HG02610 (cell line): ENCODE data around the gene IL12B.
"Not testable (repeated sequence)": the region's sequence is repeated elsewhere in the genome, so short reads cannot be mapped to it uniquely, and the experiment has no call there.

Experiments
- ATAC-seq: cut with Tn5 transposase; IDR thresholded peaks from one replicate; pipeline ENCODE4 v1.9.1; 2021; ENCODE audit warnings: mild to moderate bottlenecking, moderate library complexity; ENCODE audit not compliant: unreplicated experiment

IL12B gene

DNA sequence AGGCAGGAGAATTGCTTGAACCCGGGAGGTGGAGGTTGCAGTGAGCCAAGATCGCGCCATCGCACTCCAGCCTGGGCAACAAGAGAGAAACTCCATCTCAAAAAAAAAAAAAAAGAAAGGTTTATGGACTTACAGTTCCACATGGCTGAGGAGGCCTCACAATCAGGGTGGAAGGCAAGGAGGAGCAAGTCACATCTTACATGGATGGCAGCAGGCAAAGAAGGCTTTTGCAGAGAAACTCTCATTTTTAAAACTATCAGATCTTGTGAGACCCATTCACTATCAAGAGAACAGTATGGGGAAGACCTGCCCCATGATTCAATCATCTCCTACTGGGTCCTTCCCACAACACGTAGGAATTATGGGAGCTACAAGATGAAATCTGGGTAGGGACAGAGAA lies 33.0 kb downstream of the IL12B start:
- not testable (repeated sequence) for ATAC-seq

DNA sequence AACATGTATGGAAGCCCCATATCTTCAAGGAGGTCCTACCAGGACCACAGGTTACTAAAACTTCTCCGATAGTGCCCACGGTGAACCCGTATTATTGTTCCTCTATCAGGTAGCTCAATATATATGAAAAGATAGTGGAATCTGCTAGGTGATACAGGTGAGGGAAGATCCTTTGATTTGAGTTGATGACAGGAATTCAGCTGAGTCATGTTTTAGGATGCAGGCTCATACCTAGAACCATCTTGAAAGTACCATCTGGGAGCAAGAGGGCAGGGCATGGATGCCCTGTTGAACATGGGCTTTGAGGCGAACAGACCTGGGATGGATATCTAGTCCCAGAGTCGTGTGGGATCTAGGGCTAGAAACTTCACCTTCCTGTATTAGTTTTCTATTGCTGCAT lies 35.4 kb downstream of the IL12B start:
- no peak for ATAC-seq

DNA sequence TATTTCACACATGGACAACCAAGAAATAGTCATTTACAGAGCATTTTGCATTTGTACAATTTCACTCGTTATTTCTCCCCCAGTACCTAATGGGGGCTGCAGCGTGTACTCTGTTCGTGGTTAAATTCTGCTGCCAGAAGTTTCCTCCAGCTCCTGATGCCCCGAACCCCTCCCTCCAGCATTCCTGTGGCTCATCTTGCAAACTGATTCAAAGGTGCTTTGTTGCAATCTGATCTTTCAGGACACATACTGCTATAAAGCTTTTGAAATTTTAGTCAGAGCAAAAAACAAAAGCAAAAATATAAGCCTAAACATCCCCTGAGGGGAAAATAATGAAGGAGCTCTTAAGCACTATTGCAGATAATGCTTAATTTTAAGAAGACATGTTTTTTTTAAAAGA lies 39.5 kb downstream of the IL12B start:
- no peak for ATAC-seq

DNA sequence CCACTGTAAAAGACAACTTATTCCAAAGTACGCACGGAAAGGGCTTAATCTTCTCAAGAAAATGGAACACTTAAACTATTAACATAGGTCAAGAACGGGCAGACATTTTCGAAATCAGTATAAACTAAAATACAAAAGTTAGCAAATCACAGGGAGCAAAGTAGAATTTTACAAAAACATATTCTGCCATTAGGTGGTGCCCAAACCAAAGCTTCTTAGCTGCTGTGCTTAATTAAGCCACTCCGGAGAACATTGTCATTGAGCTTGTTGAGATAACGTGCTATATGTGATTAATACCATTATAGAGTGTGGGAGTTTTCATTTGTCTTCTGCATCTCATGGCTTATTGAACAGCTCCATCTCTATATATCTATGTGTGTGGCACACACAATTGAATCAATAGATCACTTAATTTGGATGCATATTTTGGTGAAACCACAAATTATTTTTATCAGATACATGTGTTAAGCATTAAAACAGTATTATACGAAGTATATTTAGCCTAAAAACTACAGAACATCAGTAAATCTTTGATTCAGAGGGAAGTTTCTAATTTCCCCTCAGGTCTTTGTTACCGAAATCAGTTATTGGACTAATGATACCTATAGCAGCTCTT lies 43.8 kb downstream of the IL12B start:
- no peak for ATAC-seq

DNA sequence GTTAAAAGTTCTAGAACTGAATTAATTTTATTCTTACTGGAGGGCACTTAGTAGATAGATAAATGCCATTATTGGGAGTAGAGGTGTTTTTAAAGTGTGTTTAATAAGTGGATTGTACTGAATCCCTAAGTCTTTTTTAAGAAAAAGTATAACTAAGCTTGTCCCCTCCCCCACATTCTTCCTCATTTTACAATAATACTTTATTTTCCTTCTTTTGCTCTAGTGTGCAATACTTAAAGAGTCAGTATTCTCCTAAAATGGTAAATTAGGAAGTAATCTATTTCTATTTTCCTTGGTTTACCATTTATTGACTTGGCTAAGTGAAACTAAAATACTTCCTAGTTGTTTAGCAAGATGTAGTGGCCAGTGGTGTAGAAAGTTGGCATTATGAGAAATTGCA lies 55.6 kb downstream of the IL12B start:
- ATAC-seq = no peak

DNA sequence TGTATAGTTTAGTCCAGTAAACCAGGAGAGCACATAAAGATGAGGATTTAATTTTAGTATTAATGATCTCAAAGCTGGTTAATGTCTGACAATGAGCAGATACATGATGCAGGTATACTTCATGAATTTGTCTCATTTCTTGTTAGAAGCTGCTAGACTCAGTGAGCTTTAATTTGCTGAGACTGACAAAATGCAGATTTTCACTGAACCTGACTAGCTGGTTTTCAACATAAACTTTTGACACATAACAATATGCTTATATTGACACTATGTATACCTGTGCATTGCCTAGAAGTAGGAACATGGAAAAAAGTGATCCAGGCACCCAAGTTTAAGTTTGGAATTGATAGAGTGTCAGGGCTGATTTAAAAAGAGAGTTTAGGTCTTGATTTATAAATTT lies 56.4 kb downstream of the IL12B start:
- ATAC-seq = no peak

DNA sequence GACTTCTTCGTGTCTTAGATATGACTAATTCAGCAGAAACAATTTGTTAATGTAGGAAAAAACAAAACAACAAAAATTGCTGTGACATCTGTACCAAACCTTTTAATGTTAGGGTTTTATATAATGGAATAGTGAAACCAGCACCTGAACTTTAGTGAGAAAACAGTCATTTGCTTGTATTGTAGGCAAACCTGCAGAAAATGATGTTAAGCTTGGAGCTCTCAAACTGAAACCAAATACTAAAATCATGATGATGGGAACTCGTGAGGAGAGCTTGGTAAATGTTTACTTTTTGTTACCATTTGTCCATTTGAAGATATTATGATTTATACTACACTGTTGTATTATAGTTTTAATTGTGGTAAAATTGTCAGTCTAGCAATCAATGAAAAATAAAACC lies 60.6 kb downstream of the IL12B start:
- ATAC-seq = no peak

DNA sequence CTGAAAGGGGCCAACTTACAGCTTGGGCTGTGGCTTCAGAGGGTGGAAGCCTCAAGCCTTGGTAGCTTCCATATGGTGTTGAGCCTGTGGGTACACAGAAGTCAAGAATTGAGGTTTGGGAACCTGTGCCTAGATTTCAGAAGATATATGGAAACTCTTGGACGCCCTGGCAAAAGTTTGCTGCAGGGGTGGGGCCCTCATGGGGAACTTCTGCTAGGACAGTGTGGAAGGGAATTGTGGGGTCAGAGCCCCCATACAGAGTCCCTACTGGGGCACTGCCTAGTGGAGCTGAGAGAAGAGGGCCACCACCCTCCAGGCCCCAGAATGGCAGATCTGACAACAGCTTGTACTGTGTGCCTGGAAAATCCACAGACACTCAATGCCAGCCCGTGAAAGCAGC lies 63.5 kb downstream of the IL12B start:
- ATAC-seq = not testable (repeated sequence)
